Glomerular endothelial cell (primary cell): Measurements from ENCODE around the gene CERS6. TPM values are rescaled to one million over a fixed set of nuclear protein-coding genes. Genes with fewer than 3 reads are reported as not detected.
"Not testable (repeated sequence)": the region's sequence is repeated elsewhere in the genome, so short reads cannot be mapped to it uniquely, and the experiment has no call there.

ENCODE experiments used
- DNase-seq: peaks from one replicate; pipeline ENCODE4 v3.0.0-alpha.2; 2011; ENCODE audit warnings: low read depth, low spot score; ENCODE audit errors: extremely low read depth
- total RNA-seq: library from RNA; depleted of rRNA; stranded (reverse); fragments of >200 nt; gene quantifications from 2 replicates; pipeline ENCODE4 v1.2.3, GENCODE V29; 2015

The CERS6 gene
- total RNA-seq, 1 donor from 2014 or later = 13.5 TPM

- DNase-seq = no peak
Observed at GRCh38 chr2:168752361-168752760, 296.3 kb downstream of the CERS6 start.

GRCh38 chr2:168753765-168754329 is 297.8 kb downstream of the CERS6 start:
- no peak for DNase-seq

GRCh38 chr2:168757223-168757622 is 301.2 kb downstream of the CERS6 start:
- no peak for DNase-seq

- DNase-seq = no peak
Observed at GRCh38 chr2:168758970-168759820, 303.1 kb downstream of the CERS6 start.

GRCh38 chr2:168765401-168765800 is 309.3 kb downstream of the CERS6 start:
- no peak for DNase-seq

- no peak for DNase-seq
Observed at GRCh38 chr2:168766600-168766999, 310.5 kb downstream of the CERS6 start.

GRCh38 chr2:168767258-168767657 is 311.2 kb downstream of the CERS6 start:
- DNase-seq = no peak

- DNase-seq = not testable (repeated sequence)
Observed at GRCh38 chr2:168768357-168768756, 312.3 kb downstream of the CERS6 start.

- no peak for DNase-seq
Observed at GRCh38 chr2:168770796-168771195, 314.7 kb downstream of the CERS6 start.

GRCh38 chr2:168772704-168773103 is 316.6 kb downstream of the CERS6 start:
- no peak for DNase-seq

GRCh38 chr2:168773128-168773527 is 317.1 kb downstream of the CERS6 start:
- DNase-seq = no peak

GRCh38 chr2:168773719-168774521 is 317.8 kb downstream of the CERS6 start:
- no peak for DNase-seq

- no peak for DNase-seq
Observed at GRCh38 chr2:168775837-168776236, 319.8 kb downstream of the CERS6 start.

- DNase-seq = no peak
Observed at GRCh38 chr2:168780669-168781071, 324.6 kb downstream of the CERS6 start.

GRCh38 chr2:168781191-168781817 is 325.2 kb downstream of the CERS6 start:
- DNase-seq = no peak

GRCh38 chr2:168782271-168782670 is 326.2 kb downstream of the CERS6 start:
- no peak for DNase-seq

GRCh38 chr2:168784993-168785392 is 328.9 kb downstream of the CERS6 start:
- DNase-seq = no peak

- no peak for DNase-seq
Observed at GRCh38 chr2:168787098-168787781, 331.2 kb downstream of the CERS6 start.

GRCh38 chr2:168787782-168788376 is 331.8 kb downstream of the CERS6 start:
- no peak for DNase-seq

- DNase-seq = no peak
Observed at GRCh38 chr2:168789776-168790175, 333.7 kb downstream of the CERS6 start.
